ENCODE measurements around the gene INSM2. TPM values are rescaled to one million over a fixed set of nuclear protein-coding genes. Genes with fewer than 3 reads are reported as not detected.
A peak's percentile ranks its signal among the peaks of the same experiment; 100 is the strongest.

Gene INSM2
- total RNA-seq, 2 experiments from 2014 or later, result 0.09 TPM; not detected in 1

DNA sequence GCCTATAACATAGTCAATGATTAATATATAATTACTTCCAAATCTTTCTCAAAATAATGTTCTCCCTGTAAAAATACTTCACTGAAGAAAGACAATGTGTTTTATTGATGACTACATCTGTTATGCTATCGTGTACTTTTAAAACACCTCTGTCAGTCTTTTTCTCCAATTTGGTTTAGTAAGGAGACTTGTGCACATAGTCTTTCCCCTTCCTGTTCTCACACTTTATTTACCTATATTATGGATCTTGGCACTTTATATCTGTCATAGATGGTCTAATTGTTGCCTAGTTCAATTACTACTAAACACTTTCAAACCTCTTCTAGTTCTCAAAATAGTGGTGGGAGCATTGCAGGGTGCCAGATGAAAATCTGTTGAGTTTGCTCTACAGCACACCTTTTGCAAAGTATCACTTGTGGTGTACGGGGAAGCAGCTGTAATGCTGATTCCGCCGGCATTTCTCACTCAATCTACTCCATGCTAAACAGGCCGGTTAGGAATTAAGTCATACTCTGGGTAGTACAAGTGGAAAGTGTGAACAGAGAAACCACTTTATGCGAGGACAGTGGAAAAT is 1.1 kb upstream of the INSM2 start:
- H3K9me3 ChIP-seq (ENCODE audit: low read length), result no peaks in the 10 kb centered on the region
- H2AFZ ChIP-seq (ENCODE audit: low read length), result peak overlapping the region; percentile 38
- ChIA-PET CTCF (ENCODE audit: unreplicated experiment) (no interaction called here), POLR2A (interaction anchor here (0.9 kb wide), 1 partner anchor 10 kb away, joined by 3 read pairs; no protein-coding TSS in a partner anchor)
- no peak overlapping the region for H3K27ac ChIP-seq (ENCODE audit: low read depth, low read length, poor library complexity, severe bottlenecking)
- no peaks in the 10 kb centered on the region for H4K20me1 ChIP-seq (ENCODE audit: insufficient read depth, low read length)
- no peak for DNase-seq (ENCODE audit: low spot score)
- H3K9me2 ChIP-seq (ENCODE audit: insufficient read depth, low read length), result no peaks in the 10 kb centered on the region
- H3K4me2 ChIP-seq (ENCODE audit: low read length), result peak overlapping the region; percentile 87
- TF ChIP-seq EZH2phosphoT487 (IDR thresholded peaks at IDR 0.05; ENCODE audit: borderline replicate concordance, low read depth, low read length), result no peak; the same call in 1 of the 2 replicates
- TF ChIP-seq, protein P1, sequence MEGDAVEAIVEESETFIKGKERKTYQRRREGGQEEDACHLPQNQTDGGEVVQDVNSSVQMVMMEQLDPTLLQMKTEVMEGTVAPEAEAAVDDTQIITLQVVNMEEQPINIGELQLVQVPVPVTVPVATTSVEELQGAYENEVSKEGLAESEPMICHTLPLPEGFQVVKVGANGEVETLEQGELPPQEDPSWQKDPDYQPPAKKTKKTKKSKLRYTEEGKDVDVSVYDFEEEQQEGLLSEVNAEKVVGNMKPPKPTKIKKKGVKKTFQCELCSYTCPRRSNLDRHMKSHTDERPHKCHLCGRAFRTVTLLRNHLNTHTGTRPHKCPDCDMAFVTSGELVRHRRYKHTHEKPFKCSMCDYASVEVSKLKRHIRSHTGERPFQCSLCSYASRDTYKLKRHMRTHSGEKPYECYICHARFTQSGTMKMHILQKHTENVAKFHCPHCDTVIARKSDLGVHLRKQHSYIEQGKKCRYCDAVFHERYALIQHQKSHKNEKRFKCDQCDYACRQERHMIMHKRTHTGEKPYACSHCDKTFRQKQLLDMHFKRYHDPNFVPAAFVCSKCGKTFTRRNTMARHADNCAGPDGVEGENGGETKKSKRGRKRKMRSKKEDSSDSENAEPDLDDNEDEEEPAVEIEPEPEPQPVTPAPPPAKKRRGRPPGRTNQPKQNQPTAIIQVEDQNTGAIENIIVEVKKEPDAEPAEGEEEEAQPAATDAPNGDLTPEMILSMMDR (conservative IDR thresholded peaks at IDR 0.05; ENCODE audit: low read length), result no peak
- H3K36me3 ChIP-seq (ENCODE audit: insufficient read depth, low read length), result no peaks in the 10 kb centered on the region
- H3K79me2 ChIP-seq (ENCODE audit: insufficient read depth, low read depth, low read length), result no peaks in the 10 kb centered on the region
- intact Hi-C loops (cut with micrococcal nuclease; ENCODE audit: unreplicated experiment), result loop anchor here (5.0 kb wide), 1 partner anchor 154 kb away; no protein-coding TSS in a partner anchor
- BruUV-seq (replicated peaks), result no TSS peak
- peak overlapping the region; percentile 68 for H3K4me3 ChIP-seq (ENCODE audit: low read depth, low read length, poor library complexity, severe bottlenecking)
- H3K4me1 ChIP-seq (ENCODE audit: insufficient read depth, low read length, poor library complexity, severe bottlenecking), result peaks cover 5% of the 10 kb centered on the region

DNA sequence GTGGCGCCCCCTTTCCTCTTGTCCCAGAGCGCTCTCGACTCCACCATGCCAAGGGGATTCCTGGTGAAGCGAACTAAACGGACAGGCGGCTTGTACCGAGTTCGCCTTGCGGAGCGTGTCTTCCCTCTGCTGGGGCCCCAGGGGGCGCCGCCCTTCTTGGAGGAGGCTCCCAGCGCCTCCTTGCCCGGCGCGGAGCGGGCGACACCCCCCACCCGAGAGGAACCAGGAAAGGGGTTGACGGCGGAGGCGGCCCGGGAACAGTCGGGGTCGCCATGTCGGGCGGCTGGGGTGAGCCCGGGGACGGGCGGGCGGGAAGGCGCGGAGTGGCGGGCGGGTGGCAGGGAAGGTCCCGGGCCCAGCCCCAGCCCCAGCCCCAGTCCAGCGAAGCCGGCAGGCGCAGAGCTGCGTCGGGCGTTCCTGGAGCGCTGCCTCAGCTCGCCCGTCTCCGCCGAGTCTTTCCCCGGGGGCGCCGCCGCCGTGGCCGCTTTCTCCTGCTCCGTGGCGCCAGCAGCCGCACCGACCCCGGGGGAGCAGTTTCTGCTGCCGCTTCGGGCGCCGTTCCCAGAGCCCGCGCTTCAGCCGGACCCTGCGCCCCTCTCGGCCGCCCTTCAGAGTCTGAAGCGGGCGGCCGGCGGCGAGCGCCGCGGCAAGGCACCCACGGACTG is 376 bp downstream of the INSM2 start:
- Histone ChIP-seq H3K4me1 (ENCODE audit: insufficient read depth, low read length, poor library complexity, severe bottlenecking) (peaks cover 5% of the 10 kb centered on the region), H3K4me2 (ENCODE audit: low read length) (peak overlapping the region; percentile 87), H3K4me3 (ENCODE audit: low read depth, low read length, poor library complexity, severe bottlenecking) (peak overlapping the region; percentile 68), H3K9me3 (ENCODE audit: low read length) (no peaks in the 10 kb centered on the region), H4K20me1 (ENCODE audit: insufficient read depth, low read length) (no peaks in the 10 kb centered on the region), H3K27ac (ENCODE audit: low read depth, low read length, poor library complexity, severe bottlenecking) (no peak overlapping the region), H3K79me2 (ENCODE audit: insufficient read depth, low read depth, low read length) (no peaks in the 10 kb centered on the region), H3K9me2 (ENCODE audit: insufficient read depth, low read length) (no peaks in the 10 kb centered on the region), H3K36me3 (ENCODE audit: insufficient read depth, low read length) (no peaks in the 10 kb centered on the region), H2AFZ (ENCODE audit: low read length) (peak overlapping the region; percentile 47)
- POLR2A ChIA-PET, result no interaction called here
- intact Hi-C loops (cut with micrococcal nuclease; ENCODE audit: unreplicated experiment), result loop anchor here (5.0 kb wide), 1 partner anchor 153 kb away; no protein-coding TSS in a partner anchor
- peak; percentile 10 for DNase-seq (ENCODE audit: low spot score)
- BruUV-seq (replicated peaks), result no TSS peak
- CTCF ChIA-PET (ENCODE audit: unreplicated experiment), result no interaction called here
- TF ChIP-seq EZH2phosphoT487 (IDR thresholded peaks at IDR 0.05; ENCODE audit: borderline replicate concordance, low read depth, low read length), result no peak
- TF ChIP-seq, protein P1 (conservative IDR thresholded peaks at IDR 0.05; ENCODE audit: low read length), result peak; percentile 33; the same call in 1 of the 2 replicates

Data from OCI-LY7 (cell line).